ENCODE results near the gene CSNK1G1.
"Not testable (repeated sequence)": the region's sequence is repeated elsewhere in the genome, so short reads cannot be mapped to it uniquely, and the experiment has no call there.

Gene CSNK1G1

DNA sequence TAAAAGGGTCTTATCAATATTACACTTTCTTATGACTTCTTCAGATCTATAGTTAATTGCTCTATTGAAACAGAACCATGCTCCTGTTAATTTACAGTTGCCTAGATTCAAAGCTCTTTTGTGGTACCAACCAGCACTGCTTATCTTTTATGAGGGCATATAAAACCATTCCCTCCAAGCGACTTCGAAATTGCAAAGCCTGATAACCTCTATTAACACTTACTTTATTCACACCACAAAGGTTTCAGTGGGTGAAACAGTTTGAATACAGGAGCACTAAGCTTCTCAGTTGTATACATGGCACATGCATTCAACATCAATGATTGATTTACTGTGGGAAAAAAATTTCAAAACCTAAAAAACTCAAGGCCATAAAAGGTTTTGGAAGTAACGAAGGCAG, 118.3 kb downstream of the CSNK1G1 start:
- no peak for DNase-seq (ENCODE audit: low read depth)

DNA sequence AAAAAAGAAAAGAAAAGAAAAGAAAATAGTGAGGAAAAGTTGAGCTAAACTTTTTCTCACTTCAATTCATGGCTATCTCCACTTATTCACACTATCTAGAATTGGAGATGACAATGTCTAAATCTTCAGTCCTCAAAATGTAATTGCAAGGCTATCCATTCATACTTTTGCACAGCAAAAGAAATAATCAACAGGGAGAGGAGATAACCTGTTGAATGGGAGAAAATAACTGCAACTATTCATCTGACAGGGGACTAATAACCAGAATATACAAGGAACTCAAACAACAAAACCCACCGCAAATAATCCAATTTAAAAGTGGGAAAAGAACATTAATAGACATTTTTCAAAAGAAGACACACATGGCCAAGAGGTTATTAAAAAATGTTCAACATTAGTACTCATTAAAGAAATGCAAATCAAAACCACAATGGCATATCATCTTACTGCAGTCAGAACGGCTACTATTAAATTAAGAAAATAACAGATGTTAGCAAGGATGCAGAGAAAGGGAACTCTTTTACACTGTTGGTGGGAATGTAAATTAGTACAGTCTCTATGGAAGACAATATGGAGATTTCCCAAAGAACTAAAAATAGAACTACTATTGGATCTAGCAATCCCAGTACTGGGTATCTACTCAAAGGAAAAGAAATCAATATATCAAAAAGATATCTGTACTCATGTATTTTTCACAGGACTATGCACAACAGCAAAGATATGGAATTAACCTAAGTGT, 119.6 kb downstream of the CSNK1G1 start:
- no peak for DNase-seq (ENCODE audit: low read depth)

- no peak for DNase-seq (ENCODE audit: low read depth)
Observed at GRCh38 chr15:64235552-64235951, 120.4 kb downstream of the CSNK1G1 start.

- no peak for DNase-seq (ENCODE audit: low read depth)
Observed at GRCh38 chr15:64233299-64233698, 122.7 kb downstream of the CSNK1G1 start.

DNA sequence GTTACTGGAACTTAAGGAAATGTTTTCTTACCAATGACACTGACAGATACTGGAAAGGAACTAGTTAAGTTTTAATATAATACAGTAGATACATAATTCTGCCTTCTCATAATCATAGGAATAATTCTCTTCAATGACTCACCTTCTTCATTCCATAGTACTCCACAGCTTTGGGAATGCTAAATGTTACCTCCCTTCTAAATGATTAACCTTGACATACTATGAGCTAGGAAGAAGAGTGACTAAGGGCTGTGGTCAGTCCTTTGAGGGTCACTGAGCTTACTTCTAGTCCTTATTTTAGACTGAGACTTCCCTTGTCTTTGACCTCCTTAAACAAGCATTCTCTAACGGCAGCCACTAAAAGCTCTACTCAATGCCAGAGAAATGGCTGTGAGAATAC, 123.6 kb downstream of the CSNK1G1 start:
- DNase-seq (ENCODE audit: low read depth) = no peak

DNA sequence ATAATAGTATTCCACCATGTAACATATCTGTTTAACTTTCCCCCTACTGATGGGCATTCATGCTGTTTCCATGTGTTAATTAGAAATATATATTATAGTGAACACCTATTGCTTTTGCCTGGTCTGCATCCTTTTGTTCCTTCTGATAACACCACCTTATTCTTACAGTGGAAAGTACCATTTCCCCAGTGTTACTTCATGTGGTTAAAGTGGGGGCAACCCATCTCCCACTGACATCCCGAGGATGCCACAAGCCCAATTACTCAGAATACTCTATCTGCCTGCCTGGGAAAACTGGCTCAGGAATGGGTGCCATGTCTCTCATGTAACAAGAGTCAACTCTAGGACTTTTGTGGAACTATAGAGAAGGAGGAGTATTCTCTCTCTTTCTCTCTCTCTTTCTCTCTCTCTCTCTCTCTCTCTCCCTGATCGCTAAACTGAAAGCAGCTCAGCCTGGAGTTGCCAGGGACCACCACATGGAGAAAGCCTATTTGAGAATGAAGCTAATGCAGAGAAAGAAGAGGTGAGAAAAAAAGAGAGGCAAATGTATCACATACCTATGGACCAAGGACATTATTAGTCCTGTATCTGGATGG, 126.7 kb downstream of the CSNK1G1 start:
- no peak for DNase-seq (ENCODE audit: low read depth)

DNA sequence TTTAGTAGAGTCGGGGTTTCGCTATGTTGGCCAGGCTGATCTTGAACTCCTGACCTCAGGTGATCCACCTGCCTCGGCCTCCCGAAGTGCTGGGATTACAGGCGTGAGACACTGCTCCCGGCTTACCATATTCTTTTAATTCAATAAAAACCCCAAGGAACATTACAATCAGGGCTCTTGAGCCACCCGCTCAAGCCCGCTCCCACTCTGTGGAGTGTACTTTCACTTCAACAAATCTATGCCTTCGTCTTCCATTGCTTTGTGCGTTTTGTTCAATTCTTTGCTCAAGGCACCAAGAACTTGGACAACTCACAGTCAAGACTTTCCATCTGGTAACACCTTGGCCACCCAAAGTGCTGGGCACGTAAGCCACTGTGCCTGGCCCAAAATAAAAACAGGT, 130.2 kb downstream of the CSNK1G1 start:
- DNase-seq (ENCODE audit: low read depth) = no peak

GRCh38 chr15:64224511-64224910, 131.5 kb downstream of the CSNK1G1 start:
- DNase-seq (ENCODE audit: low read depth) = no peak

DNA sequence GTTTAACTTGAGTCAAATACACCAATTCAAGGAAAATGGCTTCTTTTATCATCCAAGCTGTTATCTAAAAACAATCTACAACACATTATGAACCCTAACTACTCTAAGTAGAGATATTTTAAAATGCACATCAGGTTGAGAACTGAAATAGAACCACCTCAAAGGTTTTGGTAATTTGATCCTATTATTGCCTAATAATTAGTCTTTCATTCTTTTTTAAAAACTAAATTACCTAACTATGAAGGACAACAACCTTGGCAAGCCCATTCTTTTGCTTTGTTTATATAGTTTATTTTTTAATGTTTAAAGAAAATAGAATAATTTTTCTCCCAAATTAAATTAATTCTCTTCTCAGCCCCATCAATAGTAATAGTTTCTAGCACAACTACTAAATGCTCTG, 132.1 kb downstream of the CSNK1G1 start:
- no peak for DNase-seq (ENCODE audit: low read depth)

DNA sequence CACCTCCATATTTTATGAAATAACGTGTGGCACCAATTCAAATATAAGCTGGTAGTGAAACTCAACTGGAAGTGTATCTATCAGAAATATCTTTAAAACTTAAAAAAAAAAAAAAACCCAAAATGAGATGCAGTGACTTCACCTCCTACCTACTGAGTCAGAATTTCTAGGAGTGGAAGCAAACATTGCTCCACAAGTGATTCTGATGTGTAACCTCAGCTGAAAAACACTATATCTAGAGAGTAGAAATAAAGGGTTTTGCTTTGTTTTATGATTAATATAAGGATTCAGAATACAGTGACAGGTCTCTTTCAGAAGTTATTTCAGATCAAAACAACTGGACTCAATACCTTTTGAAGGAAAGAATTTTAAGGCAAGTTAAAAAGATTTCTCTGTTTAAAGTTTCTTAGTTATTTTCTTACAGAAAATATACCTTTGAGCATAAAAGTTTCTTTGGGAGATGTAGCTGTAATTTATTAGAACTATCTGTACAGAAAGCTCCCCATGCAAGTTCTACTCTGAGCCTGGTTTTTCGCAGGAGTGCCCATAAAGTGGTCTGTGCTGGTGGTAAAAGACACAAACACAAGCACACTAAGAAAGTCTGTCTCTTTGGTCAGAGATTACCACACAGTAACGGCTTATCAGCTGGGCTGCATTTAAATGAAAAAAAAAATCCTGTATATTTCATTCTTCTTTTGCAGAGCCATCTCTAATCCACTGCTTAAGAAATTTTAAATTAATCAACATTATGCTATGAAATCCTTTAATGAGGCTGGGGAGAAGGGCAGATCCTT, 133.2 kb downstream of the CSNK1G1 start:
- DNase-seq (ENCODE audit: low read depth) = no peak

DNA sequence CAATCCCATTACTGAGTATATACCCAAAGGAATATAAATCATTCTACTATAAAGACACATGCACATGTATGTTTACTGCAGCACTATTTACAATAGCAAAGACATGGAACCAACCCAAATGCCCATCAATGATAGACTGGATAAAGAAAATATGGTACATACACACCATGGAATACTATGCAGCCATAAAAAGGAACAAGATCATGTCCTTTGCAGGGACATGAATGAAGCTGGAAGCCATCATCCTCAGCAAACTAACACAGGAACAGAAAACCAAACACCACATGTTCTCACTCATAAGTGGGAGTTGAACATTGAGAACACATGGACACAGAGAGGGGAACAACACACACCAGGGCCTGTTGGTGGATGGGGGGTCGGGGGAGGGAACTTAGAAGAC, 134.1 kb downstream of the CSNK1G1 start:
- DNase-seq (ENCODE audit: low read depth) = not testable (repeated sequence)

DNA sequence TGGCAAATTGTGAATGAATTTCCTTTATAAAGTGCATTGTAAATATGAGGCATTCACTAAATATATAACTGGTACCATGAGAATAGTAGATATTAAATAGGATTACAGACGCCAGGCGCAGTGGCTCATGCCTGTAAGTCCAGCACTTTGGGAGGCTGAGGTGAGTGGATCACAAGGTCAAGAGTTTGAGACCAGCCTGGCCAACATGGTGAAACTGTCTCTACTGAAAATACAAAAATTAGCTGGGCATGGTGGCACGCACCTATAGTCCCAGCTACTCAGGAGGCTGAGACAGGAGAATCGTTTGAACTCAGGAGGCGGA, 138.6 kb downstream of the CSNK1G1 start:
- DNase-seq (ENCODE audit: low read depth) = not testable (repeated sequence)

DNA sequence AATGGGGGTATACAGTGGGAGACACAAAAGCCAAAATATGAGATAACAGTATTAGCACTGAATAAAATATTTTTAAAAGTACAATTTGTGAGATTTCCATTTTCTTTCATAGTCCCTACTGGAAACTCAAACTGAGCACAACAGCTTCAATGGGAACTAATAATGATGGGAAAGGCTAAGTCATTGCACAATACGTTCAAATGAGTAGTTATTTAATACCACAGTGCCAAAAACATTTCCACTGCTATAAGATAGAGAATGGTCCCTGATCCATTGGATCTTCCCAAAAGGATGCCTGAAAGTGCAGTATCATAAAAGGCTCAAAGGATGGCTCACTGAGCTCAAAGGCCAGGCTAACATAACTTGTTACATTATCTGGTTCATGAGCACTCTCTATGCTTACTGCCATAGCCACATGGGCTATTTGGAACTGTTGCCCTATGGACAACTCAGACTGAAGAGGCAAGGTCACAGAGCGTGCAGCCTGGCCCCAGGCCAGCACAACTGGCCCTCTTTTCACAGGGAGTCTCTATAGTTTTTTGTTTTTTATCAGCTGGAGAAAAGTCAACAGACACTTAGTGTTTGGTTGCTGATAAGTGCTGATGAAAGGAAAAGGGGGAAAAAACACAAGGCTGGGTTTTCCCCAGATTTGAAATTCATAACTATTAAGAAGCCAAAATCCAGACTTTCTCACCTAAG, 139.1 kb downstream of the CSNK1G1 start:
- DNase-seq (ENCODE audit: low read depth) = no peak

DNA sequence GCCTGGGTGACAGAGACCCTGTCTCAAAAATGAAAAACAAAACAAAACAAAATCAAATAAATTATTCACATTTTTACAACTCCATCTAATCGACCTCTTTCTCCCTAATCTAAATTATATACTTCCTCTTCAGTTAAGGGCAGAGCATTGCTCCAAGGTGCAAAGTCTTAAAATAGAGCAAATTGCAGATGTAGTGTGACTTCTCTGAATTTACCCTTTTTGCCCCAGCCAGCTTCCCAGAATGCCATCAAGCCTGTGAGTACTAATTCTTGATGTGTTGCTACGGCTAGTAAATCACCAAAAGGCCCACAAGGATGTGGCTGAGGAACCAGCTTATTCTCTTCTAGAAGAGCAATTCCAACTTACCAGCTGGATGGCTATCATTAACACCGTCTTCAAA, 139.8 kb downstream of the CSNK1G1 start:
- DNase-seq (ENCODE audit: low read depth) = no peak

- no peak for DNase-seq (ENCODE audit: low read depth)
Observed at GRCh38 chr15:64213646-64214045, 142.3 kb downstream of the CSNK1G1 start.

DNA sequence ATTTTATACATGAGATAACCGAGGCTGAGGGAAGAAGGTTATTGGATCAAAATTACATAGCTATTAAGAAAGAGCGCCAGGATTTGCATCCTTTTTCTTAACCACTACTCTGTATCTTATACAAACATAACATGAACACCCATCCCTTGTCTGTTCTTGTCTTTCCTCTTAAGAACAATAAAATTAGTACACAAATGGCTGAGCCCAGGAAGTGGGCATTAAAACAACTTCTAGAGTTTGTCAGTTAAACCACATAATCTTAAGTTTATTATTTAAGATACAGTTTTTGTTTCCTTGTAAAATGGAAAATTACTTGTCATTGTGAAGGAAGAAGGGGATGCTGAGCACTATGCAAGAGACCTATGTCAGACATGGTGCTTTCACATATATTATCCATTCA, 144.3 kb downstream of the CSNK1G1 start:
- no peak for DNase-seq (ENCODE audit: low read depth)

DNA sequence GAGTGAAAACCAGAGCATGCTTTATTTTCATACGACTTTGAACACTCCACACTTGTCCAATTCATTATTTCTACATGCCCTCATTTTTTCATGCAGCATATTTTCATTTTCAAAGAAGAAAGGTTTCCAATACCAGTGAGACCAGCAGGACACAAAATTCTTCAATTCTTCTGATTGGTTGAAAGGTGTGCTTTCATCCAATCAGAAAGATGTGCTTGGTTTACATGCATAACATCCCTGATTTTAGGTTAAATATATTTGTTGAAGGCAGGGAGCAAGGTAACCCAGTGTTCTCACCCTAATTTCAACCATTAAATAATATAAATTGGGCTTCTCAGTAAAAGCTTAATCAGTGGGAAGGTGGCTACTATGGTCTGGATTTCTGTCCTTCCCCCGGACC, 145.6 kb downstream of the CSNK1G1 start:
- no peak for DNase-seq (ENCODE audit: low read depth)

GRCh38 chr15:64209680-64210334, 146.2 kb downstream of the CSNK1G1 start:
- DNase-seq (ENCODE audit: low read depth) = no peak

DNA sequence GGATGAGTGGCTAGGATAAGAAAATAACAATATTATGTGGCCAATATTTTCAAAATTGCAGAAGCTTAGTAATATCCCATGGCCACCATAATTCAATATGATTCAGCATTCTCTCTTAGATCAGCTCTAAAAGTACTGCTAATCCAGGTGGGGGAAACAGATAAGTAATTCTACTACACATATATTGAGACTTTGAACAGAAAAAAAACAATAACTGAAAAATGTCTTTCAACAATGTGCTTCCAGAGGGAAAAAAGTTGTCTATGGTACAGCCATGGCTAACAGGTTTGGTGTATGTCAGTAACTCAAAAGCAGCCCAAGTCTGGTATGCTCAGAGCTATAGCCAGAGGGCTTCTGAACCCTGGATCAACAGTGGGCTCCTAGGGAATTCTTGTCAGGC, 150.8 kb downstream of the CSNK1G1 start:
- DNase-seq (ENCODE audit: low read depth) = no peak

- no peak for DNase-seq (ENCODE audit: low read depth)
Observed at GRCh38 chr15:64197425-64197824, 158.5 kb downstream of the CSNK1G1 start.

GRCh38 chr15:64193971-64194370, 162.0 kb downstream of the CSNK1G1 start:
- no peak for DNase-seq (ENCODE audit: low read depth)
